HG02798 (cell line): ENCODE data around the gene HTN3.
A peak's percentile ranks its signal among the peaks of the same experiment; 100 is the strongest.
"Not testable (repeated sequence)": the region's sequence is repeated elsewhere in the genome, so short reads cannot be mapped to it uniquely, and the experiment has no call there.

ENCODE experiments used
- ATAC-seq: cut with Tn5 transposase; IDR thresholded peaks from one replicate; pipeline ENCODE4 v1.9.1; 2021; ENCODE audit warnings: mild to moderate bottlenecking; ENCODE audit not compliant: unreplicated experiment, poor library complexity

HTN3 gene

GRCh38 chr4:70028159-70028558 is at the start of gene HTN3:
Gene HTN3, plus strand, starts transcription at chr4:70028459. Its CDS starts 2,282 bp downstream, at chr4:70030741.
- not testable (repeated sequence) for ATAC-seq

DNA sequence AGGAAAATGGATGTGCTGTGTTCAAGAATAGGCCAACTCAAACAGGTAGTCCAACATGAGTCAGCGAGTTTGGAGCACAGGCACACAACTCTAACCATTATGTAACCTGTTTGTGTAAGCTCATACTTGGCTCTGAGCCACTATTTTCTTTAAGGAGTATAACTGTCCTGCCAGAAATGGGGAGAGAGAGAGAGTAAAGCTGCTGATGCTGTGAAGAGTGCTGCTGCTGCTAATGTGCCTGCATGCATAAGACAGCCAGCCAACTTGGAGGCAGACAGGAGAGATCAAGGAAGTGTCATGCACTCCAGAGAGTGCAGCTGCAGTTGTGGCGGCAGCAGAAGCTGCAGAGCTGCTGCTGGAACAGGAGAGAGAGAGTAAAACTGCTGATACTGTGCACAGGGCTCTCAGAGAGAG is 44.2 kb upstream of the HTN3 start:
- ATAC-seq = peak; percentile 47

GRCh38 chr4:69986663-69987062 is 41.6 kb upstream of the HTN3 start:
- ATAC-seq = no peak

DNA sequence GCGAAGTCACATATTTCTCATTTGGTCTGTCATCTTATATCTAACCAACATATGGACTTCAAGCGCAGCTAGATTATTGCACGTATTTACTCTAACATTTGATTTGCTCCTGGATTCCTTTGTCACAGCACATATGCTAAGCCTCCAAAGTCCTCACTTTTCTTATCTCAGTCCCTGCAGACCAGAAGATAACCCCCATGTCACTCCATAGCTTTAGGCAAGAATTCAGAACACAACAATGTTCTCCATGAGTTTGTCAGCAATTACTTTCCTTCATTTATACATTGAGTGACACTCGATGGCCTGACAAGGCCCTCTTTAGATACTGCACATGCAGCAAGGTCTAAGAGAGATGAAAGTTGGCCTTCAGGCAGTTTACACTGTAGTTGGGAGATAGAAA is 37.2 kb upstream of the HTN3 start:
- no peak for ATAC-seq

DNA sequence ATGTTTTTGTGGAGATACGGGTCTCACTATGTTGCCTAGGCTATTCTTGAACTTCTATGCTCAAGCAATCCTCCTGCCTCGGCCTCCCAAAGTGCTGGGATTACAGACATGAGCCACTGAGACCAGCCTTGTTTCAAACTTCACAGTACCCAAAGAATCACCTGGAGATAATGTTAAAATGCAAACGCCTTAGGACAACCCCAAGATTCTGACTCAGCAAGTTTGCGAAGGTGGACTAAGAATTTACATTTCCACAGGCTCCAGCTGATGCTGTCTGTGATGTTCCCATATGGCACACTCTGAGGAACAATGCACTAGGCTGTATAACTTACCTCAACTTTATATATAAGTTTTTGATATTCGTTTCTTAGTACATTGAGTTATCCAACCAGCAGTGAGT is 33.5 kb upstream of the HTN3 start:
- no peak for ATAC-seq

DNA sequence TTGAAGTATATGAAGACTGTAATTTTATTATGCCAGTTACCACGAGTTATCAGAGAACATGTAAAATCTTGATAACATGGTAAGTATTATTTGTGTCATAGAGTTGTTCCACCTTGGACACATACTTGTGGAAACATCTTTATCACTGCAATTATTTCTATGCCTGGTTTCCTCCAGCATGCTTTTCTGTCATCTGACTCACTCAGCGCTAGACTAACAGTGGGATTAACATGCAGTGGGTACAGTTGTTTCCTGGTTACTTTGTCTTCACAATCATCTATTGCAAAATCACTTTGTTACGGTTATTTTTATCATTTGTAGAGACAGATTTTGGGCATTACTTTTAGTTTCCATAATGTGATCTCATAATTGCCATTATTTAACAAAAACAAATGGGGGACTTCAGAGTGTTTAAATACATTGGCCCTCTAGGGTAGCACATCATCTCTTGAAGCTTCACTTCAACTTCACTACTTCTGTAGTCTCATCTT is 32.7 kb upstream of the HTN3 start, which contains the start of gene STATH:
STATH (plus strand) TSS at position 441 of the 491 bp plus-strand sequence. CDS start 2,472 bp downstream, outside the sequence.
- ATAC-seq = no peak

GRCh38 chr4:69999420-69999819 is 28.8 kb upstream of the HTN3 start:
- ATAC-seq = no peak

DNA sequence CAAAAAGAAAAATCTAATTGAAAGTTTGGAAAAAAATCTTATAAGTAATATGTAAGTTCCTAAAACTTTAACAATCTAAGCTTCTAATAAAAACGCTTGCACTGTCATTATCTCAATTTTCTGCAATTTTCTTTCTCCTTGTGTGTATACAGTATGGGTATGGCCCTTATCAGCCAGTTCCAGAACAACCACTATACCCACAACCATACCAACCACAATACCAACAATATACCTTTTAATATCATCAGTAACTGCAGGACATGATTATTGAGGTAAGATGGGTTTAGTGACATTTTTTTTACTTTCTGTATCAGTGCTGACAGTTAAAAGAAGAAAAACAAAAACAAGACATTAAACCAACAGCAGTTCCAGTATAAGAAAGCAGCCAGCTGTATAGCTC is 27.5 kb upstream of the HTN3 start:
- ATAC-seq = no peak

DNA sequence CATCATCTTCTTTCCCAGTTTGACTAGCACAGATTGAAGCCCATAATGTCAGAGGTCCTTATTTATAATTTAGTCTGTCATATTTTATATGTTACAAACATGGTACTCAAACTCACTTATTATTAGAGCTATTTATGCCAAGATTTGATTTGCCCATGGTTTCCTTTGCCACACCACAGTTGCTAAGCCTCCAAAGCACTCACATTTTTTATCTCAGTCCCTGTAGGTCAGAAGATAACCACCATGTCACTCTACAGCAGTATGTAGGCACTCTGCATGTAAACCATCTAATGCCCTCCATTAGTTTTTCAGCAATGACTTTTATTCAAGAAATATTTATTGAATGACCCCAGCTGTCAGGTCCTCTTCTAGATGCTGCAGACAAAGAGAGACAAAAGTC is 25.8 kb upstream of the HTN3 start:
- ATAC-seq = no peak

DNA sequence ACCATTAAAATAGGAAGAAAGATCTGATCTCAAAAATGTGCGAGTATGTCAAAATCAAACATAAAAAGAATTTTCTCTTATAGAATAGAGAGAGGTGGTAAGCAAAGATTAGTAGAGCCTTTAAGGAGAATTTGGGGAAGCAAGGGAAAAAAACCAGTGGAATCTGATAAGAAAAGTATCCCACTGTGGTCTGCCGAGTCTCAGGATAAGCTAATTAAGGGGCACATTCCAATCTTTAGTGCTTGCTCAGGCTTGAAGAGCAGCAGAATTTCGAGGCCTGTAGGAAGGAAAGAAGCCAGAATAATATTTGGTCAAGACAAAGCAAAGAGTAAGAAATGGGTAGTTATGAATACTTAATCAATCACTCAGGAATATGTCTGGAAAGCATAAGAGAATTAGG is 19.5 kb upstream of the HTN3 start:
- ATAC-seq = no peak

DNA sequence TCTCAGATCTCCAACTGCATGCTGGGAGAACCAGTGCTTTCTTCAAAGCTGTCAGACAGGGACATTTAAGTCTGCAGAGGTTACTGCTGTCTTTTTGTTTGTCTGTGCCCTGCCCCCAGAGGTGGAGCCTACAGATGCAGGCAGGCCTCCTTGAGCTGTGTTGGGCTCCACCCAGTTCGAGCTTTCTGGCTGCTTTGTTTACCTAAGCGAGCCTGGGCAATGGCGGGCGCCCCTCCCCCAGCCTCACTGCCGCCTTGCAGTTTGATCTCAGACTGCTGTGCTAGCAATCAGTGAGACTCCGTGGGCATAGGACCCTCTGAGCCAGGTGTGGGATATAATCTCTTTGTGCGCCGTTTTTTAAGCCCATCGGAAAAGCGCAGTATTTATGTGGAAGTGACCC is 9.3 kb upstream of the HTN3 start:
- not testable (repeated sequence) for ATAC-seq

DNA sequence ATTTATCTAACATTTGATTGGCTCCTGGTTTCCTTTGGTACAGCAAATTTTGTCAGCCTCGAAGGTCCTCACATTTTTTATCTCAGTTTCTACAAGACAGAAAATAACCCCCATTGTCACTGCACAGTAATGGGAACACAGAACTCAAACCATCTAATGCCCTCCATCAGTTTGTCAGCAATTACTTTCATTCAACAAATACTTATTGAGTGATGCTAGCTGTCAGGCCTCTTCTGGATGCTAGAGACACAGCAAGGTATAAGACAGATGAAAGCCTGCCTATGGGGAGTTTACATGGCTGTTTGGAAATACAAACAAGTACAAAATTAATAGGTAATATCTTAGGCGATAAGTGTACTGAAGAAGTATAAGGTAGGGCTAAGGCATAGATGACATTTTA is 5.0 kb upstream of the HTN3 start:
- no peak for ATAC-seq

- no peak for ATAC-seq
These were observed 1.2 kb upstream of the HTN3 start for GRCh38 chr4:70027011-70027410.

GRCh38 chr4:70037559-70037958 is 9.3 kb downstream of the HTN3 start:
- not testable (repeated sequence) for ATAC-seq

DNA sequence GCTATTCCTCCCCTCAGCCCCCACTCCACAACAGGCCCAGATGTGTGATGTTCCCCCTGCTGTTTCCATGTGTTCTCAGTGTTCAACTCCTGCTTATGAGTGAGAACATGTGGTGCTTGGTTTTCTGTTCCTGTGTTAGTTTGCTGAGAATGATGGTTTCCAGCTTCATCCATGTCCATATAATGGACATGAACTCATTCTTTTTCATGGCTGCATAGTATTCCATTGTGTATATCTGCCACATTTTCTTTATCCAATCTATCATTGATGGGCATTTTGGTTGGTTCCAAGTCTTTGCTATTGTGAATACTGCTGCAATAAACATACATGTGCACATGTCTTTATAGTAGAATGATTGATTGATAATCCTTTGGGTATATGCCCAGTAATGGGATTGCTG is 11.7 kb downstream of the HTN3 start:
- not testable (repeated sequence) for ATAC-seq

DNA sequence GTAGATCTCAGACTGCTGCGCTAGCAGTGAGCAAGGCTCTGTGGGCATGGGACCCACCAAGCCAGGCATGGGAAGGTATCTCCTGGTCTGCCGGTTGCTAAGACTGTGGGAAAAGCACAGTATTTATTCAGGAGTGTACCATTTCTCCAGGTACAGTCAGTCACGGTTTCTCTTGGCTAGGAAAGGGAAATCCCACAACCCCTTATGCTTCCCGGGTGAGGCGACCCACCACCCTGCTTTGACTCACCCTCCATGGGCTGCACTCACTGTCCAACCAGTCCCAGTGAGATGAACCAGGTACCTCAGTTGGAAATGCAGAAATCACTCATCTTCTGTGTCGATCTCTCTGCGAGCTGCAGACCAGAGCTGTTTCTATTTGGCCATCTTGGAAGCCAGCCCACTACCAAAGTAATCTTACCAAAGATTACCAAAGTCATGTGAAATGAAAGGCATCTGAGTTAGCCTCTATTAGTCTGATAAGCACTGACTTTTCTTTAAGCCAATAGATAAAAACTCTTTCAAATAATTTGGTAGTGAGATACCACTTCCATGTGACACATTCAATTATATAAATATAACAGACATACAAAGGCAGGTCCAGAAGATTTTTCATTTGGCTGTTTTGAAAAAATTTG is 13.5 kb downstream of the HTN3 start:
- no peak for ATAC-seq

DNA sequence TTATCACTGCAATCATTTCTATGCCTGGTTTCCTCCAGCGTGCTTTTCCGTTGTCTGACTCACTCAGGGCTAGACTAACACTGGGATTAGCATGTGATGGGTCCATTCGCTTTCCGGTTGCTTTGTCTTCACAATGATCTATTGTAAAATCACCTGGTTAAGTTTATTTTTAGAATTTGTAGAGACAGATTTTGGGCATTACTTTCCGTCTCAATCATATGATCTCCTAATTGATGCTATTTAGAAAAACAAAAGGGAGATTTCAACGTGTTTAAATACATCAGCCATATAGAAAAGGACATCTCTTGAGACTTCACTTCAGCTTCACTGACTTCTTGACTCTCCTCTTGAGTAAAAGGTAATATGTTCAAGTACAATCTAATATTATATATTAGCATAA is 21.9 kb downstream of the HTN3 start, which contains the start of gene HTN1:
HTN1 (plus strand) TSS at position 301 of the 400 bp plus-strand sequence. CDS start 2,639 bp downstream, outside the sequence.
- ATAC-seq = not testable (repeated sequence)

- ATAC-seq = not testable (repeated sequence)
These were observed 28.3 kb downstream of the HTN3 start for GRCh38 chr4:70056534-70056933.

- no peak for ATAC-seq
These were observed 29.4 kb downstream of the HTN3 start for GRCh38 chr4:70057651-70058050.

- no peak for ATAC-seq
These were observed 30.9 kb downstream of the HTN3 start for GRCh38 chr4:70059149-70059548.

- ATAC-seq = peak; percentile 85
These were observed 33.7 kb downstream of the HTN3 start for GRCh38 chr4:70062000-70062399.

DNA sequence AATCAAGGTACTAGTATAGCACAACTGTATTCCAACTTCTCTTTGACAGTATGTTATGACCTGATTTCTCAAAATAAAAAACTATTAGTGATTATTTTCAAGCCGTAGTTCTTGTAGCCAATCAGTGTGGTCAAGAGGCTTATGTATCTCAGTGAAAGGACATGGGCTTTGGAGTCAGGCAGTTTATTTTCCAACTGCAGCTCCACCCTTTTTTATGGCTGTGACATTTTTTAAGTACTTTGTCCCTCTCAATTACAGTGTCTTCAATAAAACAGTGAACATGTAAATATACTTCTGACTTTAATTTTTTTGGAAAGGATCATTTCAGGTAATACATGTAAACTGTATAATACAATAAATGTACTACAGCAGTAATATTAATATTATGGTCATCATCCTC is 51.9 kb downstream of the HTN3 start:
- no peak for ATAC-seq
